Left cardiac atrium (tissue), 4 donors: ENCODE results near the gene RAVER2. TPM values are rescaled to one million over a fixed set of nuclear protein-coding genes. Genes with fewer than 3 reads are reported as not detected.

Experiments
- ATAC-seq, 2 donors: fragments of 200-7000 bp; cut with Tn5 transposase; one replicate each; pipeline ENCODE4 v1.9.1; 2020; ENCODE audit warnings: mild to moderate bottlenecking in 2 of 2, moderate library complexity in 2 of 2
- DNase-seq: peaks from one replicate; pipeline ENCODE4 v3.0.0-alpha.2; 2020
- intact Hi-C, 2 donors: fragments of 100-400 bp; cut with DNase I; formaldehyde crosslinking; loops; one replicate each; pipeline versions ENCODE4 v1.14.1 to v1.15.1; 2022 to 2023
- total RNA-seq, 2 donors: library from RNA; stranded (reverse); fragmentation: NEBNext Ultra II Directional; extraction: Animal tissue kit (Norgen Biotek cat#: 25700); gene quantifications; one replicate each; pipeline ENCODE4 v1.2.1, GENCODE V29; 2021
- donor health status: DM: no; HTN: yes; CAD: no.
- donor health status: DM: no; HTN: yes; CAD: no; lungs with severe emphysema.
- donor health status: DM: yes; HTN: yes; CAD: no.
- donor health status: Dilated cardiomyopathy.

Gene RAVER2
- total RNA-seq, 2 donors from 2014 or later = 16.3 to 21.0 TPM

- no peak for DNase-seq
- ATAC-seq = no peak
- intact Hi-C loops = no loop called here
Measured at GRCh38 chr1:64838486-64838885, 93.6 kb downstream of the RAVER2 start.

GRCh38 chr1:64839261-64839660 is 94.4 kb downstream of the RAVER2 start:
- no peak for ATAC-seq
- intact Hi-C loops = no loop called here
- no peak for DNase-seq

GRCh38 chr1:64839732-64840405 is 95.0 kb downstream of the RAVER2 start:
- DNase-seq (no peak), ATAC-seq (no peak)
- intact Hi-C loops = no loop called here

- intact Hi-C loops = no loop called here
Measured at GRCh38 chr1:64841330-64842065, 96.6 kb downstream of the RAVER2 start.

GRCh38 chr1:64842224-64842623 is 97.3 kb downstream of the RAVER2 start:
- intact Hi-C loops = no loop called here
- DNase-seq = no peak
- ATAC-seq = no peak

More at GRCh38 chr1:64841330-64842065, 96.6 kb downstream of the RAVER2 start:
- DNase-seq (no peak), ATAC-seq (no peak)

GRCh38 chr1:64843675-64844074 is 98.8 kb downstream of the RAVER2 start:
- no peak for DNase-seq
- ATAC-seq = no peak
- intact Hi-C loops = no loop called here

- intact Hi-C loops = no loop called here
- DNase-seq = no peak
- ATAC-seq = no peak
Measured at GRCh38 chr1:64844175-64844574, 99.3 kb downstream of the RAVER2 start.

GRCh38 chr1:64844609-64845008 is 99.7 kb downstream of the RAVER2 start:
- intact Hi-C loops = no loop called here
- DNase-seq (no peak), ATAC-seq (no peak)

- ATAC-seq (no peak), DNase-seq (no peak)
- intact Hi-C loops = no loop called here
Measured at GRCh38 chr1:64845831-64846425, 101.1 kb downstream of the RAVER2 start.

GRCh38 chr1:64846573-64847430 is 101.9 kb downstream of the RAVER2 start:
- DNase-seq (no peak), ATAC-seq (no peak)
- intact Hi-C loops = no loop called here

GRCh38 chr1:64847666-64848065 is 102.8 kb downstream of the RAVER2 start:
- ATAC-seq = no peak
- no peak for DNase-seq
- intact Hi-C loops = no loop called here

GRCh38 chr1:64848136-64848535 is 103.3 kb downstream of the RAVER2 start:
- intact Hi-C loops = no loop called here
- DNase-seq (no peak), ATAC-seq (no peak)

GRCh38 chr1:64848803-64849202 is 103.9 kb downstream of the RAVER2 start:
- DNase-seq (no peak), ATAC-seq (no peak)
- intact Hi-C loops = no loop called here

GRCh38 chr1:64849942-64850341 is 105.1 kb downstream of the RAVER2 start:
- intact Hi-C loops = no loop called here
- ATAC-seq (no peak), DNase-seq (no peak)

- no peak for ATAC-seq
- no peak for DNase-seq
Measured at GRCh38 chr1:64850846-64851245, 106.0 kb downstream of the RAVER2 start.

GRCh38 chr1:64851664-64852063 is 106.8 kb downstream of the RAVER2 start:
- intact Hi-C loops = no loop called here
- DNase-seq (no peak), ATAC-seq (no peak)

More at GRCh38 chr1:64850846-64851245, 106.0 kb downstream of the RAVER2 start:
- intact Hi-C loops = no loop called here

GRCh38 chr1:64854674-64855073 is 109.8 kb downstream of the RAVER2 start:
- no peak for DNase-seq
- intact Hi-C loops = no loop called here
- no peak for ATAC-seq

GRCh38 chr1:64855557-64855956 is 110.7 kb downstream of the RAVER2 start:
- intact Hi-C loops = no loop called here
- DNase-seq (no peak), ATAC-seq (no peak)

GRCh38 chr1:64856553-64856952 is 111.7 kb downstream of the RAVER2 start:
- no peak for DNase-seq
- ATAC-seq = no peak
- intact Hi-C loops = no loop called here

GRCh38 chr1:64857347-64857746 is 112.5 kb downstream of the RAVER2 start:
- no peak for ATAC-seq
- intact Hi-C loops = no loop called here
- DNase-seq = no peak
